ENCODE results near the gene CLIP1.

CLIP1 gene

DNA sequence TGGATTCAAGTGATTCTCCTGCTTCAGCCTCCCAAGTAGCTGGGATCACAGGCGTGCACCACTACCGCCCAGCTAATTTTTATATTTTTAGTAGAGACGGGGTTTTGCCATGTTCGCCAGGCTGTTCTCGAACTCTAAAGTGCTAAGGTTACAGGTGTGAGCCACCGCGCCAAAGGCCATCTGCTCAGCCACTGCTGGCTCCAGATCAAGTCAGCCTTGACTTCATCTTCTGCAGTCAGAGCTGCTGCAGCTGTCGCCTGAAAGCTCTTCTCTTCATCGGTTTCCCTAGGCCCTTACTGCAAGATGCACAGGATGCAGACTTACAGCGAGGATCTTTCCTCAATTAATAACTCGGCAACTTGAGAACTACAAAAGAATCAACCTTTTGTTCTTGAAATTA is 66.8 kb downstream of the CLIP1 start:
- no peak for TF ChIP-seq CTCF (IDR thresholded peaks at IDR 0.05; ENCODE audit: control extremely low read depth, extremely low read depth, low read depth, missing control alignments)
- POLR2A ChIA-PET: no interaction called here
- CTCF ChIA-PET: interaction anchor here (0.7 to 5.0 kb wide), 38 partner anchors 8 to 404 kb away, joined by 3 to 60 read pairs (median 5); partner anchors contain the start of gene CLIP1
- no peak for DNase-seq (ENCODE audit: extremely low spot score)

GRCh38 chr12:122354958-122355641 is 67.4 kb downstream of the CLIP1 start:
- ChIA-PET POLR2A (no interaction called here), CTCF (interaction anchor here (0.6 to 5.0 kb wide), 42 partner anchors 9 to 405 kb away, joined by 3 to 60 read pairs (median 4); partner anchors contain the start of gene CLIP1)
- no peak for TF ChIP-seq CTCF (IDR thresholded peaks at IDR 0.05; ENCODE audit: control extremely low read depth, extremely low read depth, low read depth, missing control alignments)
- no peak for DNase-seq (ENCODE audit: extremely low spot score)

DNA sequence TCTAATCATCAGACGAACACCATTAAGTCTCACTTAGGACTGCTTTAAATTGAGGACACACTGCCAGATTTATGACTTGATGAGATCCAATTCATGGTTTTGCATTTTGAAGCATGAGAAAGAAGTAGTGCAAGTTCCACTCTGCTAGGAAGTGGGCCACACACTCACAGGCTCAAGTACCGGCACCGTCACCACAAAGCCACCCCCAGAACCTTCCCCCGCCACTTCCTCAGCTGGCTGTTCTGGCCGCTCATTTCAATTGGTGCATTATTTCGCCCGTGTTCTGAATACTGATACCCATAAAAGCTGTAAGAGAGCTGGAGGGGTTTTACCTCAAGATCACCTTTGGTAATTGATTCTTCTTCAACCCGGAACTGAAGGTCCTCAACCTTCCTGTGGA is 70.1 kb downstream of the CLIP1 start:
- DNase-seq (ENCODE audit: extremely low spot score): no peak
- ChIA-PET POLR2A (no interaction called here), CTCF (interaction anchor here (1.1 to 5.0 kb wide), 2 partner anchors 17 to 46 kb away, joined by 3 to 60 read pairs; no protein-coding TSS in a partner anchor)
- no peak for TF ChIP-seq CTCF (IDR thresholded peaks at IDR 0.05; ENCODE audit: control extremely low read depth, extremely low read depth, low read depth, missing control alignments)

DNA sequence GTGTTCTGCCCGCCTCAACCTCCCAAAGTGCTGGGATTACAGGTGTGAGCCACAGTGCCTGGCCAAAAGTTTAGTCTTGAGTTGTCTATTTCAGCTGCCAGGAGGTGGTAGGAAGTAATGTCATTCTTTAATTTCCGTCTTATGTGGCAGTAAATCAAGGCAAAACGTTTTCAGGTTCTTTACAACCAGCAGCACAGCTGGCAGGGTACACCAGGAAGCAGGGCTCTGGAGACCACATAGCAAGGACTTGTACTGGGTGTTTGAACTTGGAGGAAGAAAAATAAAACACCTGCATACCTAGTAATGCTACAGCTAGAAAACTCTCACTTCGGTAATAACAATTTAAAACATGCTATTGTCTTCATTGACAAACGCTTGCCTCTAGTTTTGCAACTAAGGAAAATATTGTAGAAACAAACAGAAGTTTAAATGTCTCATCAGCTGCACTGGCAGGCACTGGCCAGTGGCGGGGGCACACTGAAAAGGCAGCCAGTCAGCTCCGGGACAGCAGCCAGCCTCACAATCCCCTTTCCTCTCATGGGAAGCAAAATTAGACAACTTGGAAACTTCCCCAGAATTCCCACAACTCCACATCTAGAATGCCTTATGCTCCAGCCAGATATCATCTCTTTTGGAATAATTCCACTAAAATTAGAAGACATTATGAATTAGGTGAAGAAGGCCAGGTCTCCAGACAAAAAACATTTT is 72.2 kb downstream of the CLIP1 start:
- no peak for DNase-seq (ENCODE audit: extremely low spot score)
- CTCF ChIA-PET: interaction anchor here (1.3 kb wide), 1 partner anchor 9 kb away, joined by 4 read pairs; no protein-coding TSS in a partner anchor
- TF ChIP-seq CTCF (IDR thresholded peaks at IDR 0.05; ENCODE audit: control extremely low read depth, extremely low read depth, low read depth, missing control alignments): no peak
- POLR2A ChIA-PET: no interaction called here

GRCh38 chr12:122349078-122349477 is 73.4 kb downstream of the CLIP1 start:
- no peak for DNase-seq (ENCODE audit: extremely low spot score)
- ChIA-PET POLR2A (no interaction called here), CTCF (interaction anchor here (1.0 to 3.8 kb wide), 5 partner anchors 11 to 50 kb away, joined by 3 to 22 read pairs (median 4); no protein-coding TSS in a partner anchor)
- TF ChIP-seq CTCF (IDR thresholded peaks at IDR 0.05; ENCODE audit: control extremely low read depth, extremely low read depth, low read depth, missing control alignments): no peak

DNA sequence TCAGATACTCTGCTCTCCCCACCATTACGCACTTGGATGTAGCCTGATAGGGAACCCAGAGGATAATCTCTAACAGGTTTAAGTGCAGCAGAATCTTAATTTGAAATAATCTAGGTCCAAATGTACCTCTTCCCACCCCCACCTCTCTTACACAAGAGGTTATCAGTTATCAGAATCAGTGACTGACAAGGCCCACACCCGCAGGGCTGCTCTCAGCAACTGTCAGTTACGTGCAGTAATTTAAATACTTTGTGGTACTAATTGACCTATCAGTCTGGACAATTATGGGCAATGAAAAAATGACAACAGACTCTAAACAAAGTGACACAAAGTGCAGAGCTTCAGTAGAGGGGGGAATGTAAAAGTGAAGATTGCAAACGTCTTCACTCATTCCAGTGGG is 74.0 kb downstream of the CLIP1 start:
- no peak for TF ChIP-seq CTCF (IDR thresholded peaks at IDR 0.05; ENCODE audit: control extremely low read depth, extremely low read depth, low read depth, missing control alignments)
- DNase-seq (ENCODE audit: extremely low spot score): no peak
- ChIA-PET POLR2A (no interaction called here), CTCF (interaction anchor here (0.9 to 3.8 kb wide), 6 partner anchors 10 to 50 kb away, joined by 3 to 22 read pairs (median 4); no protein-coding TSS in a partner anchor)

Measured in GM10248 (cell line).